CD4-positive, alpha-beta T cell treated with Interleukin-1 beta for 1 hour (primary cell): ENCODE results near the gene PANK3.
"Not testable (repeated sequence)": the region's sequence is repeated elsewhere in the genome, so short reads cannot be mapped to it uniquely, and the experiment has no call there.

ENCODE experiments used
- DNase-seq, 2 donors: peaks; one replicate each; pipeline ENCODE4 v3.0.0-alpha.2; 2020 to 2022

The PANK3 gene

GRCh38 chr5:168549554-168549953 lies 29.6 kb downstream of the PANK3 start:
- no peak for DNase-seq

DNA sequence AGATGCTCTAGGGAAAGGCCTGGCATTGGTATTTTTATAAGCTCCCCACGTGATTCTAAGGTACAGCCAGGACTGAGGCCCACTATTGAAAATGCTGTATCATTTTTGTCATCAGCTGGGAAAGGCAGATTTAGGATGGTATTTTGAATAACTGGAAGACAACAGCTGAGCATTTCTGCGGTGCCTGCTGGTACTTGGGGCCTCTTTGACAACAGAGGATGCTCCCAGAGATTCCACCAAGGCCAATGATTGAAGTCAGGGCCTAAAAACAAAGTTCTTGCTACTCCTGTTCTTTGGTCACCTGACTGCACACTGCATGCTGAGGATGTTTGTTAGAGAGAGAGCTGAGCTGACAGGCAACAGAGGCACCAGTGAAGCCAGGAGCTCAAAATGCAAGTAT lies 42.0 kb downstream of the PANK3 start:
- no peak for DNase-seq

DNA sequence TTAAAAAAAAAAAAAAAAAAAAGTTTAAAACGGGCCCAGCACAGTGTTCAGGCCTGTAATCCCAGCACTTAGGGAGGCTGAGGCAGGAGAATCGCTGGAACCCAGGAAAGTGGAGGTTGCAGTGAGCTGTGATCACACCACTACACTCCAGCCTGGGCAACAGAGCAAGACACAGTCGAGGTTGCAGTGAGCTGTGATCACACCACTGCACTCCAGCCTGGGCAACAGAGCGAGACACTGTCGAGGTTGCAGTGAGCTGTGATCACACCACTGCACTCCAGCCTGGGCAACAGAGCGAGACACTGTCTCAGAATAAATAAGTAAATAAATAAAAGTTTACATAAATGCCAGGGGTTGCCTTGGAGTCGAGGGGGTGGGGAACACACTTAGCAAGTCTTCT lies 44.8 kb downstream of the PANK3 start:
- DNase-seq: not testable (repeated sequence)

GRCh38 chr5:168531987-168532864 lies 46.9 kb downstream of the PANK3 start:
- no peak for DNase-seq

DNA sequence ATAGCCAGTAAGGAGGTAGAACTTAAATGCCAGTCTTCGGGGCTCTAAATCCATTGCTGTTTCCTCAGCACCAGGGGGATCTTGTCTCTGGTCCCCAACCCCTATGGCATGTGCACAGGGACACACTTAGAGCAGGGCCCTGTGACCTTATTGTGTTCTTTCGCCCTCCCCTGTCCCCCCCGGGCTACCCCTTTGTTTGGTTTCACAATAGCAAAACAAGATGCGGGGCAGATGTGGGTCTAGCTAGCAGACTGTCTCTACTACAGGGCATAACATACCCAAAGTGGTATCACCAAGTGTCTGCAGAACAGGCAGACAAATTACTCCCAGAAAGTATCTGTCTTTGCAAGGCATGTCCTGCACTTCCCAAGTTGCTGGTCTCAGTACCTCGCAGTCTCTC lies 48.0 kb downstream of the PANK3 start:
- no peak for DNase-seq

- no peak for DNase-seq
Measured at GRCh38 chr5:168530621-168531150, 48.5 kb downstream of the PANK3 start.

- no peak for DNase-seq
Measured at GRCh38 chr5:168529374-168530234, 49.6 kb downstream of the PANK3 start.

- DNase-seq: peak in 1 of 2 donors; percentile 1
Measured at GRCh38 chr5:168528521-168529373, 50.4 kb downstream of the PANK3 start, which contains the start of gene FBLL1. Gene FBLL1, plus strand, starts transcription at chr5:168529305. Its CDS starts 200 bp downstream, at chr5:168529505.

DNA sequence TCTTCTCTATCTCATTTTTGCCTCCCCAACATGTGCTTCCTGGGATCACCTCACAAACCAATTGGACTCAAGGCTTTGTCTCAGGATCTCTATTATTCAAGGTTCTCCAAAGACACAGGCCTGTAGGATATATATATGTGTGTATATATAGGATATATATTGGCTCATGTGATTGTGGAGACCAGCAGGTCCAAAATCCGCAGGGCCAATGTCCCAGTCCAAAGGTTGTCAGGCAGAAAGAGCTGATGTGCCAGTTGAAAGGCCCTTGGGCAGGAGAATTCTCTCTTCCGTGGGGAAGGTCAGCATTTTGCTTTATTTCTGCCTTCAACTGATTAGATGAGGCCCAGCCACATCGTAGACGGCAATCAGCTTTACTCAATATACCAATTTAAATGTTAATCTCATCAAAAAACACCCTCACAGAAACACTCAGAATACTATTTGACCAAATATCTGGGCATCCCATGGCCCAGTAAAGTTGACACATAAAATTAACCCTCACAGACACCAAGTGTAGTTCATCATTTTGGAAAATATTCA lies 51.3 kb downstream of the PANK3 start:
- DNase-seq: no peak

DNA sequence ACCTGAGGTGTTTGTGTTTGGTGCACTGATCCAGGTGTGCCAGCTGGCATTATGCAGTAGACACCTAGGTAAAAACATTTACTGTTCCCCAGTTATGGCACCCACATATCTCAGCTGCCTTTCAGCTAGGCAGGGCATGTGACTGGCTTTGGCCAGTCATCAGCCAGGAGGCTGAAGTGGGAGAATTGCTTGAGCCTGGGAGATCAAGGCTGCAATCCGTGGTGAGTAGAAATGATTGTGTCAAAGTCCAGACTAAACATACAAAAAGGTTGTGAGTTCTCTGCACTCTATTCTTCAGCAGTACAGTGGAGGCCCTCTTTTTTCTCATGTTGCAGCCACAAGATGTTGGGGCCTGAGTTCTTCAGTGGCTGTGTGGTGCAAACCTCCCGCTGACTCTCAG lies 53.3 kb downstream of the PANK3 start:
- DNase-seq: no peak

GRCh38 chr5:168513861-168514428 lies 65.2 kb downstream of the PANK3 start:
- no peak for DNase-seq

GRCh38 chr5:168502563-168503237 lies 76.5 kb downstream of the PANK3 start:
- DNase-seq: no peak
